Measurements from ENCODE around the gene SAAL1. TPM values are rescaled to one million over a fixed set of nuclear protein-coding genes. Genes with fewer than 3 reads are reported as not detected.

The SAAL1 gene
- total RNA-seq, 2 experiments from 2014 or later = 32.2 to 52.3 TPM

- TF ChIP-seq CTCF (conservative IDR thresholded peaks at IDR 0.05; ENCODE audit: low read length) = no peak
- TF ChIP-seq EZH2phosphoT487 (IDR thresholded peaks at IDR 0.05; ENCODE audit: borderline replicate concordance, low read depth, low read length) = no peak
- ChIA-PET CTCF (ENCODE audit: unreplicated experiment) (no interaction called here), POLR2A (interaction anchor here (0.6 kb wide), 1 partner anchor 185 kb away, joined by 3 read pairs; no protein-coding TSS in a partner anchor)
- DNase-seq (ENCODE audit: low spot score) = no peak
- H4K20me1 ChIP-seq (ENCODE audit: insufficient read depth, low read length) = no peaks in the 10 kb centered on the region
- BruUV-seq (replicated peaks) = no TSS peak
- no peak overlapping the region for H3K4me3 ChIP-seq (ENCODE audit: low read depth, low read length, poor library complexity, severe bottlenecking)
- no peak overlapping the region for H3K27ac ChIP-seq (ENCODE audit: low read depth, low read length, poor library complexity, severe bottlenecking)
- H3K9me3 ChIP-seq (ENCODE audit: low read length) = no peaks in the 10 kb centered on the region
- H2AFZ ChIP-seq (ENCODE audit: low read length) = no peak overlapping the region
- H3K9me2 ChIP-seq (ENCODE audit: insufficient read depth, low read length) = no peaks in the 10 kb centered on the region
- H3K36me3 ChIP-seq (ENCODE audit: insufficient read depth, low read length) = no peaks in the 10 kb centered on the region
- no peaks in the 10 kb centered on the region for H3K4me1 ChIP-seq (ENCODE audit: insufficient read depth, low read length, poor library complexity, severe bottlenecking)
- H3K79me2 ChIP-seq (ENCODE audit: insufficient read depth, low read depth, low read length) = no peaks in the 10 kb centered on the region
- no peak overlapping the region for H3K4me2 ChIP-seq (ENCODE audit: low read length)
- intact Hi-C loops (cut with micrococcal nuclease; ENCODE audit: unreplicated experiment) = no loop called here
Measured at GRCh38 chr11:18054511-18055103, 51.3 kb downstream of the SAAL1 start.

DNA sequence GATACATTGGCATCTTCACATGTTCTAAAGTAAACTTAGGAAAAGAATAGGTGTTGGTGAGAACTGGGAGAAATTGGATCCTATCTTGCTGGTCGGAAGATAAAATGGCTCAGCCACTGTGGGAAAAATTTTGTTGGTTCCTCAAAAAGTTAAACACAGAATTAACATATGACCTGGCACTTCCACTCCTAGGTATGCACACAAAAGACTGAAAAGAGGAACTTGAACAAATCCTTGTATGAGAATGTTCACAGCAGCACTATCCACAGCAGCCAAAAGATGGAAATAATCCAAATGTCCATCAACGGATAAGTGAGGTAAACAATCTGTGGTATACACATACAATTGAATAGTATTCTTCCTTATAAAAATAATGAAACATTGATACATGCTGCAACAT is 55.0 kb downstream of the SAAL1 start:
- Histone ChIP-seq H4K20me1 (ENCODE audit: insufficient read depth, low read length) (no peaks in the 10 kb centered on the region), H3K4me1 (ENCODE audit: insufficient read depth, low read length, poor library complexity, severe bottlenecking) (no peaks in the 10 kb centered on the region), H3K79me2 (ENCODE audit: insufficient read depth, low read depth, low read length) (no peaks in the 10 kb centered on the region), H3K4me2 (ENCODE audit: low read length) (no peak overlapping the region), H3K9me2 (ENCODE audit: insufficient read depth, low read length) (no peaks in the 10 kb centered on the region), H2AFZ (ENCODE audit: low read length) (no peak overlapping the region), H3K9me3 (ENCODE audit: low read length) (no peaks in the 10 kb centered on the region), H3K27ac (ENCODE audit: low read depth, low read length, poor library complexity, severe bottlenecking) (no peak overlapping the region), H3K36me3 (ENCODE audit: insufficient read depth, low read length) (no peaks in the 10 kb centered on the region), H3K4me3 (ENCODE audit: low read depth, low read length, poor library complexity, severe bottlenecking) (no peak overlapping the region)
- ChIA-PET CTCF (ENCODE audit: unreplicated experiment) (no interaction called here), POLR2A (no interaction called here)
- TF ChIP-seq CTCF (conservative IDR thresholded peaks at IDR 0.05; ENCODE audit: low read length) (no peak), EZH2phosphoT487 (IDR thresholded peaks at IDR 0.05; ENCODE audit: borderline replicate concordance, low read depth, low read length) (no peak)
- BruUV-seq (replicated peaks) = no TSS peak
- intact Hi-C loops (cut with micrococcal nuclease; ENCODE audit: unreplicated experiment) = no loop called here
- DNase-seq (ENCODE audit: low spot score) = no peak

GRCh38 chr11:18046116-18046777 is 59.6 kb downstream of the SAAL1 start, which contains the start of gene TPH1:
TSS of gene TPH1 (minus strand) at chr11:18046269. CDS start at chr11:18040762, 5,507 bp downstream.
- BruUV-seq (replicated peaks) = no TSS peak
- Histone ChIP-seq H3K9me3 (ENCODE audit: low read length) (no peaks in the 10 kb centered on the region), H3K4me2 (ENCODE audit: low read length) (no peak within 1 kb of the TSS), H3K27ac (ENCODE audit: low read depth, low read length, poor library complexity, severe bottlenecking) (no peak within 1 kb of the TSS), H3K79me2 (ENCODE audit: insufficient read depth, low read depth, low read length) (no peaks in the 10 kb centered on the region), H2AFZ (ENCODE audit: low read length) (no peak within 1 kb of the TSS), H4K20me1 (ENCODE audit: insufficient read depth, low read length) (no peaks in the 10 kb centered on the region), H3K4me1 (ENCODE audit: insufficient read depth, low read length, poor library complexity, severe bottlenecking) (no peaks in the 10 kb centered on the region), H3K4me3 (ENCODE audit: low read depth, low read length, poor library complexity, severe bottlenecking) (no peak within 1 kb of the TSS), H3K9me2 (ENCODE audit: insufficient read depth, low read length) (no peaks in the 10 kb centered on the region), H3K36me3 (ENCODE audit: insufficient read depth, low read length) (no peaks in the 10 kb centered on the region)
- DNase-seq (ENCODE audit: low spot score) = no peak
- TF ChIP-seq EZH2phosphoT487 (IDR thresholded peaks at IDR 0.05; ENCODE audit: borderline replicate concordance, low read depth, low read length) (no peak), CTCF (conservative IDR thresholded peaks at IDR 0.05; ENCODE audit: low read length) (no peak)
- ChIA-PET POLR2A (no interaction called here), CTCF (ENCODE audit: unreplicated experiment) (no interaction called here)
- intact Hi-C loops (cut with micrococcal nuclease; ENCODE audit: unreplicated experiment) = no loop called here
